ENCODE measurements around the gene TLX2. TPM values are rescaled to one million over a fixed set of nuclear protein-coding genes. Genes with fewer than 3 reads are reported as not detected.

Gene TLX2
- total and polyA plus RNA-seq, 12 donors: not detected

DNA sequence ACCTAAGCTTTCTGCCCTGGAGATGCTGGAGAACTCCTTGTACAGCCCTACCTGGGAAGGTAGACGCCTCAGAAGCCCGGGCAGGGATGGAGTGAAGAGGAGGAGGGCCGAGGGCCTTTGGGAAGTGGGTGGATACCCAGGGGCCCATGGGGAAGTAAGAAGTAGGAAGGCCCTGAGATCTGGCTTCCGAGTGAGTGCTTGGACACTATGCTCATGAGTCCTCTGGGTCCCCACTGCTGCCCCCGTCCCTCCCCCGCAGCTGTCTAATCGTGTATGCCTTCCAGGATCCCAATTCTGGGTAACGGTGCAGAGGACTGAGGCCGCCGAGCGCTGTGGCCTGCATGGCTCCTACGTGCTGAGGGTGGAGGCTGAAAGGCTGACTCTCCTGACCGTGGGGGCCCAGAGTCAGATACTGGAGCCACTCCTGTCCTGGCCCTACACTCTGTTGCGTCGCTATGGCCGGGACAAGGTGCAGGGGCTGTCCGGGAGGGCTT is 41.4 kb downstream of the TLX2 start:
- intact Hi-C loops (cut with DNase I): loop anchor here in 1 of 10 donors (2.0 kb wide), 1 partner anchor 27 kb away; the partner anchor contains the start of genes AUP1 and HTRA2
- peaks cover 0 to 11% (median 0%) of the 10 kb centered on the region in 9 donors for H3K36me3 ChIP-seq
- WGBS, 2 donors: 68 to 76% methylated on average over 17 of the region's 17 CpGs
- H3K4me1 ChIP-seq: peaks cover 6 to 33% (median 11%) of the 10 kb centered on the region in 9 donors
- H3K27ac ChIP-seq: peak overlapping the region in 8 of 10 donors; percentile 81 to 91 (median 90)
- peaks cover 0 to 20% (median 0%) of the 10 kb centered on the region in 7 donors for H3K27me3 ChIP-seq
- peak in 1 of 2 donors; percentile 27 for DNase-seq
- TF ChIP-seq, protein P1, sequence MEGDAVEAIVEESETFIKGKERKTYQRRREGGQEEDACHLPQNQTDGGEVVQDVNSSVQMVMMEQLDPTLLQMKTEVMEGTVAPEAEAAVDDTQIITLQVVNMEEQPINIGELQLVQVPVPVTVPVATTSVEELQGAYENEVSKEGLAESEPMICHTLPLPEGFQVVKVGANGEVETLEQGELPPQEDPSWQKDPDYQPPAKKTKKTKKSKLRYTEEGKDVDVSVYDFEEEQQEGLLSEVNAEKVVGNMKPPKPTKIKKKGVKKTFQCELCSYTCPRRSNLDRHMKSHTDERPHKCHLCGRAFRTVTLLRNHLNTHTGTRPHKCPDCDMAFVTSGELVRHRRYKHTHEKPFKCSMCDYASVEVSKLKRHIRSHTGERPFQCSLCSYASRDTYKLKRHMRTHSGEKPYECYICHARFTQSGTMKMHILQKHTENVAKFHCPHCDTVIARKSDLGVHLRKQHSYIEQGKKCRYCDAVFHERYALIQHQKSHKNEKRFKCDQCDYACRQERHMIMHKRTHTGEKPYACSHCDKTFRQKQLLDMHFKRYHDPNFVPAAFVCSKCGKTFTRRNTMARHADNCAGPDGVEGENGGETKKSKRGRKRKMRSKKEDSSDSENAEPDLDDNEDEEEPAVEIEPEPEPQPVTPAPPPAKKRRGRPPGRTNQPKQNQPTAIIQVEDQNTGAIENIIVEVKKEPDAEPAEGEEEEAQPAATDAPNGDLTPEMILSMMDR (IDR thresholded peaks at IDR 0.05): no peak
- no peak for ATAC-seq
- H3K9me3 ChIP-seq: no peaks in the 10 kb centered on the region
- H3K4me3 ChIP-seq: peak overlapping the region; percentile 40 to 83 (median 76)

DNA sequence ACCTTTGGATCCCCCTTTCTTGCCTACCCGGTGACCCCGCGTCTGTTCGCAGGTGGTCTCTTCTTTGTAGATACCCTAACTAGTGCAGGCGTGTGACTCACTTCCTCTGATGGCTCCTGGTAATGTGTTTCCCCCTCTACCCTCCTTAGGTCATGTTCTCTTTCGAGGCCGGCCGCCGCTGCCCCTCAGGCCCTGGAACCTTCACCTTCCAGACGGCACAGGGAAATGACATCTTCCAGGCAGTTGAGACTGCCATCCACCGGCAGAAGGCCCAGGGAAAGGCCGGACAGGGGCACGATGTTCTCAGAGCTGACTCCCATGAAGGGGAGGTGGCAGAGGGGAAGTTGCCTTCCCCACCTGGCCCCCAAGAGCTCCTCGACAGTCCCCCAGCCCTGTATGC is 41.9 kb downstream of the TLX2 start:
- no peak for DNase-seq
- no peaks in the 10 kb centered on the region for H3K9me3 ChIP-seq

DNA sequence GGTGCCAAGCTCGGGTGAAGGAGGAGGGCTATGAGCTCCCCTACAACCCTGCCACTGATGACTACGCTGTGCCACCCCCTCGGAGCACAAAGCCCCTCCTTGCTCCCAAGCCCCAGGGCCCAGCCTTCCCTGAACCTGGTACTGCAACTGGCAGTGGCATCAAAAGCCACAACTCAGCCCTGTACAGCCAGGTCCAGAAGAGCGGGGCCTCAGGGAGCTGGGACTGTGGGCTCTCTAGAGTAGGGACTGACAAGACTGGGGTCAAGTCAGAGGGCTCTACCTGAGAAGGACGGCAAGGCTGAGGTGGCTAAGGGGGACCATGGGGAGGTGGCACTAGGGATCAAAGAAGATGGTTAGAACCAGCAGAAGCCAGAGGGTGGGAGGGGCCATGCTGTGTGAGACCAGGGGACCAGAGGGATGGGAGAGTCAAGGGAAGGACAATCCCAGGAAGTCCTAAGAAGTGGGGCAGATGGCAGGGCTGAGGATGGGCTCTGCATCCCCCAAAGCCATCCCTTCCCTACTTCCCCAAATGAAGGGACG is 42.7 kb downstream of the TLX2 start:
- Histone ChIP-seq H3K4me1 (peaks cover 6 to 33% (median 11%) of the 10 kb centered on the region in 9 donors), H3K27me3 (peaks cover 0 to 20% (median 0%) of the 10 kb centered on the region in 7 donors), H3K4me3 (no peak overlapping the region), H3K36me3 (peaks cover 0 to 11% (median 0%) of the 10 kb centered on the region in 9 donors), H3K27ac (no peak overlapping the region), H3K9me3 (no peaks in the 10 kb centered on the region)
- 91 to 93% methylated on average over 6 of the region's 6 CpGs for WGBS, 2 donors
- TF ChIP-seq, protein P1 (IDR thresholded peaks at IDR 0.05): no peak
- ATAC-seq (no peak), DNase-seq (no peak)
- intact Hi-C loops (cut with DNase I): no loop called here

More for the DNA sequence above, 41.9 kb downstream of the TLX2 start:
- Histone ChIP-seq H3K27me3 (peaks cover 0 to 20% (median 0%) of the 10 kb centered on the region in 7 donors), H3K4me3 (peak overlapping the region in 3 of 10 donors; percentile 75 to 81 (median 79)), H3K36me3 (peaks cover 0 to 11% (median 0%) of the 10 kb centered on the region in 9 donors), H3K27ac (peak overlapping the region in 4 of 10 donors; percentile 9 to 91 (median 90)), H3K4me1 (peaks cover 6 to 33% (median 11%) of the 10 kb centered on the region in 9 donors)
- WGBS, 2 donors: 82 to 86% methylated on average over 14 of the region's 14 CpGs
- intact Hi-C loops (cut with DNase I): no loop called here
- TF ChIP-seq, protein P1 (IDR thresholded peaks at IDR 0.05): no peak
- ATAC-seq: no peak

DNA sequence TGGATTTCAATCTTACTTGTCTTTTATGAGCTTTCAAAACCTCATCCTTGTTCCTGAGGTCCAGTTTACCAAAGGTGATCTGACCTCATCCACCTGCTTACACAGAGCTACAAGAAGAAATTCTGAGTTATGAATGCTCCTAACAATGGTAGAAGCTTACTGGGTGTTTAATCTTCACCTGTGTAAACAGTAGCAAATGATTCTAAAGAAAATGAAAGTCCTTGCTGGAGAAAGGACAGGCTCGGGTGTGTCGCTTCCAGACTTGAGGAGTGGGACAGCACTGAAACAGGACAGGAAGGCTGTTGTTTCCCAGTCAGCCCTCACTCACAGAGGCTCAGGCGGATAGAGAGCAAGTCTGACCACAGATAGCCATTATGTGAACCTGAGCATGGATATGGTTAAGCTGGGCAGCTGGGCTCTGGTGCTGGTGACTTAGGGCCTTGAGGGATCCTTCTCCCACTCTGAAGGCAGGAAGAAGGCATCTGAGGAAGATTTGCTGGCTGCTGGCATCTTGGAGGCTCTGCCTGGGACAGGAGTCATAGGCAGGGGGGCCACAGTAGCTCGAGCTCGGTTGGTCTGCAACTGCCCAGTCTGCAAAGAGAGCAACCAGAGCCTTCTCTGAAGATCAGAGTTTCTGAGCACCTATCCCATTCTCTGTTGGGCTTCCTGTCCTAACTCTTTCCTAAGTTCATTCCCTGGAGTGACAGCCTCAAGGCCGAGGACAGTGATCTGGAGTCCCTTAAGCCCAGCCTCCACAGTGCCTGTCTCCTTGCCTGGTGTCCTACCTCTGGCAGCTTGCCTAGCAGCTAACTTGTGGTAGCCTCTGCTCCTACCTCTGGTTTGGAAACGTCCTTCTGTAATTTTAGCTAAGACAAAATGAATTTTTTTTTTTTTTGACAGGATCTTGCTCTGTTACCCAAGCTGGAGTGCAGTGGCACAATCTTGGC is 44.3 kb downstream of the TLX2 start:
- no peak overlapping the region for H3K4me3 ChIP-seq
- TF ChIP-seq, protein P1 (IDR thresholded peaks at IDR 0.05): no peak
- WGBS, 2 donors: 67 to 78% methylated on average over 7 of the region's 7 CpGs
- intact Hi-C loops (cut with DNase I): no loop called here
- peaks cover 6 to 25% (median 11%) of the 10 kb centered on the region in 9 donors for H3K4me1 ChIP-seq
- DNase-seq: no peak
- H3K36me3 ChIP-seq: peaks cover 0 to 11% (median 0%) of the 10 kb centered on the region in 9 donors
- H3K27ac ChIP-seq: no peak overlapping the region
- H3K27me3 ChIP-seq: peaks cover 0 to 26% (median 8%) of the 10 kb centered on the region in 7 donors
- no peak for ATAC-seq
- no peaks in the 10 kb centered on the region for H3K9me3 ChIP-seq

All from heart right ventricle (tissue), 16 donors.